ENCODE results near the gene RBM18. TPM values are rescaled to one million over a fixed set of nuclear protein-coding genes. Genes with fewer than 3 reads are reported as not detected.
A peak's percentile ranks its signal among the peaks of the same experiment; 100 is the strongest.

Gene RBM18
- total RNA-seq, 1 experiment from 2014 or later: 18.1 TPM

DNA sequence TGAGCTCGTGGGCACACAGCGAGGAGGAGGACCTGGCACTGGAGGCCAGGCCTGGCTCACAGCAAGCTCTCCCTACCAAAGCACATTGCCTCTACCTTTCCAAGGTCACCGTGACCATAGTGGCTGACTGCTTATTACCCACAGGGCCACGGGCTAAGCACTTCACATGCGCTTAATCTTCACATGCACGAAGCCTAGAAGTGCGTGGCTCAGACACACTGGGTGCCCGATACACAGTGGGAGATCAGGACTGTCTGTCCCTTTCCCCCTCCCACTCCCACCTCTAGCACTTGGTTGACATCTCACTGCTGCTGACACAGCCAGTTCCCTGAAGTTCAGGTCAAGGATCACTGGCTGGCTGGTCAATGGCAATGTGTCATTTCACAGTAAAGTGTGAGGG, 59.5 kb downstream of the RBM18 start:
- DNase-seq (ENCODE audit: low read depth): no peak

DNA sequence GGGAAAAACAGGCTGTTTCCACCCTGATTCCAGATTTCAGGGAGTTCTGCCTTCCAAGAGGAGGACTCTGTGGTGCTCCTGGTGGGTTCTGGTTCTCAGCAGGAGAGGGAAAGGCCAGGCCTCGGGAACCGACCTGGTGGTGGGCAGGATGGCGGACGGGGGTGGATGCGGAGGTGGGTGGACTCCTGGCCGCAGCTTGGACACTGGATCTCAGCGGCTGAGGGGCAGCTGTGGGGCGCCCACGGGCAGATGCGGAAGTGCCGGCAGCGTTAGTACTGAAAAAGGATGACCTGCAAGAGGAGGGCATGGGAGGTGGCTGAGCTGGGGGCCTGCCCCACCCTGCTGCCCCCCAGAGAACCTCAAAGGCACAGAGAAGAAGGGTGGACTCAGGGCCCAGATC, 60.1 kb downstream of the RBM18 start:
- DNase-seq (ENCODE audit: low read depth): no peak

DNA sequence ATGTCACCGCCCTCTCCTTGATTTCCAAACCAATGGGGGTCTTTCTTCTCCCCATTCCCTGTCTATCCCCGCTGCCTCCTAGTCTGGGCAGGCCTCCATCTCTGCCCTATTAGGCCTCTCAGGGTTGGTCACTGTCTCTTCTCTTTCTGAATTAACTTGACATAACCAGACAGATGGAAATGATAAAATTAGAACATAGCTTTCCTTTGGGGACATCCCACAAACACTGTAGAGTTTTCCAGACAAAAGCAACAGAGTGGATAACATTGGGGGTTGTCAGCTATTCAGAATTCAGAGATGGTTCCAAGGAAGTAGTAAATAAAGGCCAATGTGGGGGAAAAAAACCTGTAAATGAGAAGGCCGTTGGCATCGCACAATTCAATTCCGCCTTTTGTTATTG, 60.6 kb downstream of the RBM18 start:
- no peak for DNase-seq (ENCODE audit: low read depth)

- DNase-seq (ENCODE audit: low read depth): no peak
These were observed 62.5 kb downstream of the RBM18 start for GRCh38 chr9:122202111-122202510.

DNA sequence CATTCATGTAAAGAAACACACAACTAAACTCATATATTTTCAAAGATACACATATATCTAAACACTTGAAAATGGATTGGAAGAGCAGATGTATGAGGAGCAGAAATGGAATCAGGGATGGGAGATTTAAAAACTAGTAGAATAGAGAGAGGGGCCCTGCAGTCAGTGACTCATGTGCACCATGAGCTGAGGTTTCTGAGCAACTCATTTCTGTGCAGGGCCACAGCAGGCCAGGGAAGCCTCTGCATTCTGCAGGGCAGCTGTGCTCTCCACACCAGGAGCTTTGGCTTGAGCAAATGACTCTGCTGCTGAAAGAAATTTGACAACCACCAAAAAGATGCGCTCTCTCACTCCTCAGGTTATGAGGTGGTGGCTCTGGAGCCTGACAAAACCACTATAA, 63.0 kb downstream of the RBM18 start:
- peak; percentile 47 for DNase-seq (ENCODE audit: low read depth)

- DNase-seq (ENCODE audit: low read depth): peak; percentile 78
These were observed 63.6 kb downstream of the RBM18 start for GRCh38 chr9:122200960-122201595.

DNA sequence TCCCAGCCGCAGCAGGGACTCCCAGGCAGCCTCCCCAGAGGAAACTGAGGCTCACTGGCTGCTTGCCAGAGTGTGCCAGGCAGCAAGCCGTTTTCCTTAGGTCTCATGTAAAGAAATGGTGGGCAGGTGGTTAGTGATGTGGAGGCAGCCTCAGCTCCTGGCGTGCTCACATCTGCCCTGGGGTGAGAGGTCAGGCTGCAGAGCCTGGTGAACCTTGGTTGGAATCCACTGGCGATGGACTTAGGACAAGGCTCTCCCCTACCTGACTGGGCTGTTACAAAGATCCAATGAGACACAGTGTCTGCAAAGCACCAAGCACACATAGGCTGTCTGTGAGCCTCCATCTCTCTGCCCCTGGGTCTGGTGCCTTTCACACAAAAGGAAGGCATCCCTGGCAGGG, 66.8 kb downstream of the RBM18 start:
- DNase-seq (ENCODE audit: low read depth): no peak

- DNase-seq (ENCODE audit: low read depth): no peak
These were observed 67.2 kb downstream of the RBM18 start for GRCh38 chr9:122197426-122197825.

- DNase-seq (ENCODE audit: low read depth): no peak
These were observed 68.8 kb downstream of the RBM18 start for GRCh38 chr9:122195875-122196274.

- no peak for DNase-seq (ENCODE audit: low read depth)
These were observed 71.0 kb downstream of the RBM18 start for GRCh38 chr9:122193651-122194050.

- no peak for DNase-seq (ENCODE audit: low read depth)
These were observed 71.6 kb downstream of the RBM18 start for GRCh38 chr9:122192914-122193525.

GRCh38 chr9:122192261-122192875, 72.3 kb downstream of the RBM18 start:
- no peak for DNase-seq (ENCODE audit: low read depth)

DNA sequence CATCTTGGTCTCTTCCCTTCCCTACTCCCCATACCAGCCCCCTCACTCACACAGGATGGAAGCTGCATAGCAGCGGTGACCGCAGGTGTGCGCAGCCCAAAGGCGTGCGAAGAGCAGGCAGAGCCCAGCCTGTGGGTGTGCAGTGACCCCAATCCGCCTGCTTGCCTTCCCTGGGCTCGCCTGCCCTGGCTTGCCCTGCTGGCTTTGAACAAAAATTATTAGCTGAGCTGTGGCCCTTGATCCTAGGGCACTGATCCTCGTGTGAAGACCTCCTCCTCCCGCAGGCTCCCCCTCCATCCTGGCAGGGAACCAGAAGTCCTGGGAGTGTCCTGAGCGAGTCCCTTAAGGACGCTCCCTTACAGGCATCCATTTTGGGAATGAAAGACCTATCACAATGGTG, 73.1 kb downstream of the RBM18 start:
- DNase-seq (ENCODE audit: low read depth): no peak

GRCh38 chr9:122190597-122191381, 73.9 kb downstream of the RBM18 start:
- peak; percentile 57 for DNase-seq (ENCODE audit: low read depth)

GRCh38 chr9:122188369-122188768, 76.3 kb downstream of the RBM18 start:
- DNase-seq (ENCODE audit: low read depth): no peak

Other genes starting within 250 kb of the RBM18 start
- 3.9 and 4.7 TPM in 2 replicates for gene TTLL11, start 171.5 kb downstream of the RBM18 start, total RNA-seq (2014; rRNA removed; shearing (Covaris generic))
- 69.3 and 93.4 TPM in 2 replicates for gene NDUFA8, start 105.1 kb downstream of the RBM18 start, total RNA-seq (2014; rRNA removed; shearing (Covaris generic))
- gene MORN5, start 104.9 kb downstream of the RBM18 start, total RNA-seq (2014; rRNA removed; shearing (Covaris generic)): not detected in 2 replicates
- 0.05 and 0.37 TPM in 2 replicates for gene LHX6, start 35.9 kb downstream of the RBM18 start, total RNA-seq (2014; rRNA removed; shearing (Covaris generic))
- gene MRRF, start within 50 bp of the RBM18 start, total RNA-seq (2014; rRNA removed; shearing (Covaris generic)): 27.3 and 37.9 TPM in 2 replicates
- gene PTGS1, start 106.2 kb upstream of the RBM18 start, total RNA-seq (2014; rRNA removed; shearing (Covaris generic)): 4.8 and 6.7 TPM in 2 replicates
- gene OR1J1, start 213.1 kb upstream of the RBM18 start, total RNA-seq (2014; rRNA removed; shearing (Covaris generic)): not detected in 2 replicates
- not detected in 2 replicates for gene OR1J2, start 246.0 kb upstream of the RBM18 start, total RNA-seq (2014; rRNA removed; shearing (Covaris generic))

Data from M059J (cell line).